ENCODE measurements around the gene GINS3.

- no peak for TF ChIP-seq JUN (CRISPR knock-in tag; IDR thresholded peaks at IDR 0.05)
- no peak for TF ChIP-seq ZNF425 (CRISPR knock-in tag; conservative IDR thresholded peaks at IDR 0.05)
- TF ChIP-seq CTCF (IDR thresholded peaks at IDR 0.05): no peak
- no peak for TF ChIP-seq HMGXB4 (CRISPR knock-in tag; IDR thresholded peaks at IDR 0.05)
- TF ChIP-seq NR2C2 (CRISPR knock-in tag; IDR thresholded peaks at IDR 0.05): no peak
- TF ChIP-seq MAX (CRISPR knock-in tag; IDR thresholded peaks at IDR 0.05): no peak
- no peak for TF ChIP-seq ZNF121 (CRISPR knock-in tag; IDR thresholded peaks at IDR 0.05)
- no peak for TF ChIP-seq GABPB1 (CRISPR knock-in tag; IDR thresholded peaks at IDR 0.05)
- TF ChIP-seq ATF3 (CRISPR knock-in tag; conservative IDR thresholded peaks at IDR 0.05): no peak
- TF ChIP-seq USF2 (CRISPR knock-in tag; IDR thresholded peaks at IDR 0.05): no peak
- TF ChIP-seq SP1 (CRISPR knock-in tag; conservative IDR thresholded peaks at IDR 0.05): no peak
Measured at GRCh38 chr16:58418601-58419000, 26.3 kb downstream of the GINS3 start.
